Panc1 (cell line): ENCODE data around the gene HDAC6. TPM values are rescaled to one million over a fixed set of nuclear protein-coding genes. Genes with fewer than 3 reads are reported as not detected.
"Not testable (repeated sequence)": the region's sequence is repeated elsewhere in the genome, so short reads cannot be mapped to it uniquely, and the experiment has no call there.

ENCODE experiments used
- ATAC-seq: fragments of 200-7000 bp; cut with Tn5 transposase; 2 replicates; pipeline ENCODE4 v1.9.1; 2020; ENCODE audit warnings: mild to moderate bottlenecking, moderate library complexity
- BruUV-seq: library from RNA; stranded (reverse); fragments of 400-500 nt; replicated peaks from 2 replicates; lab custom pipeline; 2021; lab: Mats Ljungman, UMichigan
- CTCF ChIA-PET: fragments of 300-600 bp; sonication (Branson Sonifier 250); formaldehyde crosslinking; loops from one replicate; lab custom pipeline; 2022; ENCODE audit warnings: antibody characterized with exemption; lab: Charles Lee
- POLR2A ChIA-PET: fragments of 300-600 bp; sonication (Branson Sonifier 250); formaldehyde crosslinking; loops from one replicate; lab custom pipeline; 2022; ENCODE audit warnings: antibody characterized with exemption; lab: Charles Lee
- DNase-seq: peaks from one replicate; pipeline ENCODE4 v3.0.0-alpha.2; 2010; ENCODE audit warnings: low read depth, low spot score
- H3K27ac ChIP-seq: 2 replicates; pipeline ENCODE4 v1.5.1; 2011; ENCODE audit warnings: mild to moderate bottlenecking, low read length, inconsistent platforms
- H3K27me3 ChIP-seq: fragments of 200-500 bp; sonication (Bioruptor generic); 2 replicates; pipeline ENCODE4 v1.6.0; 2014; ENCODE audit warnings: low read length, inconsistent platforms; ENCODE audit not compliant: control insufficient read depth, insufficient read depth
- H3K36me3 ChIP-seq: fragments of 200-500 bp; sonication (Bioruptor generic); 2 replicates; pipeline ENCODE4 v1.5.1; 2014; ENCODE audit warnings: inconsistent platforms, mild to moderate bottlenecking, low read length, moderate library complexity; ENCODE audit not compliant: control insufficient read depth, insufficient read depth
- H3K4me1 ChIP-seq: 2 replicates; pipeline ENCODE4 v1.5.1; 2011; ENCODE audit warnings: inconsistent platforms, mild to moderate bottlenecking, low read length, moderate library complexity; ENCODE audit not compliant: control insufficient read depth, insufficient read depth
- H3K4me3 ChIP-seq, 2 experiments: 2 replicates each; pipeline ENCODE4 v1.5.1; 2011 to 2012; ENCODE audit warnings: low read depth in 2 of 2, low read length in 2 of 2, mild to moderate bottlenecking in 2 of 2, inconsistent platforms in 1 of 2, moderate library complexity in 1 of 2
- H3K9me3 ChIP-seq: fragments of 200-500 bp; sonication (Bioruptor generic); 2 replicates; pipeline ENCODE4 v1.5.1; 2014; ENCODE audit warnings: low read depth, mild to moderate bottlenecking, inconsistent platforms, low read length, moderate library complexity; ENCODE audit not compliant: control insufficient read depth, insufficient read depth
- CTCF ChIP-seq: fragments of 450-650 bp; IDR thresholded peaks from 2 replicates; pipeline ENCODE4 v1.5.1; 2017; ENCODE audit warnings: mild to moderate bottlenecking
- POLR2AphosphoS5 ChIP-seq: IDR thresholded peaks from 2 replicates; pipeline ENCODE4 v1.6.1; 2012; ENCODE audit warnings: mild to moderate bottlenecking, low read depth, low read length, moderate library complexity
- SIN3A ChIP-seq: IDR thresholded peaks from 2 replicates; pipeline ENCODE4 v1.6.1; 2012; ENCODE audit warnings: low read depth, mild to moderate bottlenecking, low read length, moderate library complexity, borderline replicate concordance; ENCODE audit not compliant: insufficient read depth
- TCF7L2 ChIP-seq: IDR thresholded peaks from 2 replicates; pipeline ENCODE4 v1.6.1; 2011; ENCODE audit warnings: mild to moderate bottlenecking, low read depth, low read length, inconsistent platforms
- in situ Hi-C: cut with HindIII; loops from 2 replicates; pipeline ENCODE4 v1.10.0; 2016; ENCODE audit warnings: low sequenced_read_pairs, low pct_unique_long_range_greater_than_20kb
- intact Hi-C: fragments of 100-400 bp; cut with micrococcal nuclease; formaldehyde crosslinking; loops from one replicate; pipeline ENCODE4 v1.10.0; 2022; ENCODE audit not compliant: unreplicated experiment
- total RNA-seq: library from RNA; stranded (reverse); gene quantifications from one replicate; pipeline ENCODE4 v1.2.1, GENCODE V29; 2021; ENCODE audit not compliant: unreplicated experiment
- TF ChIP-seq, protein P1 (sequence below), 2 experiments: IDR thresholded peaks; 2 replicates each; pipeline ENCODE4 v1.6.1; 2011 to 2012; ENCODE audit warnings: low read depth in 2 of 2, control low read depth in 1 of 2, low read length in 1 of 2, mild to moderate bottlenecking in 1 of 2, moderate library complexity in 1 of 2; ENCODE audit not compliant: insufficient read depth in 1 of 2

HDAC6 gene
- total RNA-seq, 1 experiment from 2014 or later, result 97.1 TPM

DNA sequence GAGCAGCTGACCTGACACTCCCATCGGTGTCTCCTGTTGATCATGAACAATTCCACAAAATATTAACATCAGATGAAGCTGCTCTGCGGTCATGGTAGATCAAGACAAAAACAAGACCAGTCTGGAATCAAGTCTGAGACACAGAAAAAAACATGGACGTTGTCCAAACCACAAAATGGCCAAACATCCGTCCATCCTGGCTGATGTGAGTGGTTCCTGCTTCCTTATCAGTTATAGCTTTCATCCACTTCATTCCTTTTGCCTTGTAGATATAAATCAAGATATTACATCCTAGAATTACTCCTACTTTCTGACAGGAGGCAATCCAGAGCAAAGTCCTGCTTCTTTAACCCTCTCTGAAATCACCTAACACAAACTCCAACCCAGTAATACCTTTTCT lies 62.3 kb downstream of the HDAC6 start:
- in situ Hi-C loops (no loop called here), intact Hi-C loops (no loop called here)
- ChIA-PET CTCF (no interaction called here), POLR2A (no interaction called here)
- Histone ChIP-seq H3K9me3 (no peaks in the 10 kb centered on the region), H3K4me3 (no peak overlapping the region), H3K27me3 (no peaks in the 10 kb centered on the region), H3K27ac (no peak overlapping the region), H3K4me1 (no peaks in the 10 kb centered on the region), H3K36me3 (no peaks in the 10 kb centered on the region)
- DNase-seq, result no peak
- TF ChIP-seq POLR2AphosphoS5, result no peak
- TF ChIP-seq CTCF, result no peak
- TF ChIP-seq, protein P1, sequence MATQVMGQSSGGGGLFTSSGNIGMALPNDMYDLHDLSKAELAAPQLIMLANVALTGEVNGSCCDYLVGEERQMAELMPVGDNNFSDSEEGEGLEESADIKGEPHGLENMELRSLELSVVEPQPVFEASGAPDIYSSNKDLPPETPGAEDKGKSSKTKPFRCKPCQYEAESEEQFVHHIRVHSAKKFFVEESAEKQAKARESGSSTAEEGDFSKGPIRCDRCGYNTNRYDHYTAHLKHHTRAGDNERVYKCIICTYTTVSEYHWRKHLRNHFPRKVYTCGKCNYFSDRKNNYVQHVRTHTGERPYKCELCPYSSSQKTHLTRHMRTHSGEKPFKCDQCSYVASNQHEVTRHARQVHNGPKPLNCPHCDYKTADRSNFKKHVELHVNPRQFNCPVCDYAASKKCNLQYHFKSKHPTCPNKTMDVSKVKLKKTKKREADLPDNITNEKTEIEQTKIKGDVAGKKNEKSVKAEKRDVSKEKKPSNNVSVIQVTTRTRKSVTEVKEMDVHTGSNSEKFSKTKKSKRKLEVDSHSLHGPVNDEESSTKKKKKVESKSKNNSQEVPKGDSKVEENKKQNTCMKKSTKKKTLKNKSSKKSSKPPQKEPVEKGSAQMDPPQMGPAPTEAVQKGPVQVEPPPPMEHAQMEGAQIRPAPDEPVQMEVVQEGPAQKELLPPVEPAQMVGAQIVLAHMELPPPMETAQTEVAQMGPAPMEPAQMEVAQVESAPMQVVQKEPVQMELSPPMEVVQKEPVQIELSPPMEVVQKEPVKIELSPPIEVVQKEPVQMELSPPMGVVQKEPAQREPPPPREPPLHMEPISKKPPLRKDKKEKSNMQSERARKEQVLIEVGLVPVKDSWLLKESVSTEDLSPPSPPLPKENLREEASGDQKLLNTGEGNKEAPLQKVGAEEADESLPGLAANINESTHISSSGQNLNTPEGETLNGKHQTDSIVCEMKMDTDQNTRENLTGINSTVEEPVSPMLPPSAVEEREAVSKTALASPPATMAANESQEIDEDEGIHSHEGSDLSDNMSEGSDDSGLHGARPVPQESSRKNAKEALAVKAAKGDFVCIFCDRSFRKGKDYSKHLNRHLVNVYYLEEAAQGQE (IDR thresholded peaks at IDR 0.05; ENCODE audit: insufficient read depth in 1 of 2, low read depth in 2 of 2, low read length in 1 of 2), result no peak
- no peak for TF ChIP-seq SIN3A
- TF ChIP-seq TCF7L2, result no peak
- ATAC-seq, result no peak
- no TSS peak for BruUV-seq

- H3K4me3 ChIP-seq, H3K27me3 ChIP-seq, in situ Hi-C loops, H3K9me3 ChIP-seq, POLR2A ChIA-PET, intact Hi-C loops, BruUV-seq, DNase-seq, H3K36me3 ChIP-seq, ATAC-seq, H3K27ac ChIP-seq, H3K4me1 ChIP-seq, CTCF ChIA-PET: not testable (repeated sequence)
Measured at GRCh38 chrX:48872017-48872416, 70.2 kb downstream of the HDAC6 start.

Other genes starting within 250 kb of the HDAC6 start
- gene RBM3, start 227.6 kb upstream of the HDAC6 start, total RNA-seq, result 528 TPM
- 91.3 TPM for gene WDR13, start 204.6 kb upstream of the HDAC6 start, total RNA-seq
- gene WAS, start 118.3 kb upstream of the HDAC6 start, total RNA-seq, result 0.82 TPM
- 25.6 TPM for gene SUV39H1, start 105.3 kb upstream of the HDAC6 start, total RNA-seq
- not detected for gene GLOD5, start 40.3 kb upstream of the HDAC6 start, total RNA-seq
- 0.23 TPM for gene GATA1, start 15.5 kb upstream of the HDAC6 start, total RNA-seq
- 0.23 TPM for gene ERAS, start 24.4 kb downstream of the HDAC6 start, total RNA-seq
- 17.8 TPM for gene PCSK1N, start 33.5 kb downstream of the HDAC6 start, total RNA-seq
- gene TIMM17B, start 95.7 kb downstream of the HDAC6 start, total RNA-seq, result 92.1 TPM
- gene PQBP1, start 95.9 kb downstream of the HDAC6 start, total RNA-seq, result 136 TPM
- gene SLC35A2, start 109.6 kb downstream of the HDAC6 start, total RNA-seq, result 72.4 TPM
- gene PIM2, start 117.0 kb downstream of the HDAC6 start, total RNA-seq, result 52.6 TPM
- gene OTUD5, start 155.5 kb downstream of the HDAC6 start, total RNA-seq, result 59.5 TPM
- 5.5 TPM for gene KCND1, start 169.8 kb downstream of the HDAC6 start, total RNA-seq
- gene GRIPAP1, start 200.2 kb downstream of the HDAC6 start, total RNA-seq, result 51.0 TPM
- gene TFE3, start 241.3 kb downstream of the HDAC6 start, total RNA-seq, result 45.9 TPM